Body of pancreas (tissue), 4 donors: Measurements from ENCODE around the gene NRN1L.

Source experiments
- CTCF ChIP-seq, 7 experiments: fragments of 450-650 bp in 4 of 7; fragments of 200-600 bp in 3 of 7; sonication (generic) in 3 of 7; IDR thresholded peaks; one replicate each; pipeline ENCODE4 v1.5.1; 2016 to 2019; ENCODE audit warnings: antibody characterized with exemption in 7 of 7
- POLR2A ChIP-seq, 3 donors: fragments of 450-650 bp; IDR thresholded peaks; one replicate each; pipeline ENCODE4 v1.6.1; 2016; ENCODE audit warnings: antibody characterized with exemption in 3 of 3, mild to moderate bottlenecking in 2 of 3

GRCh38 chr16:67878232-67878631 lies 6.5 kb upstream of the NRN1L start:
- TF ChIP-seq CTCF (IDR thresholded peaks at IDR 0.05) (no peak), POLR2A (IDR thresholded peaks at IDR 0.05) (no peak)
